ENCODE results near the gene NEMP1.

DNA sequence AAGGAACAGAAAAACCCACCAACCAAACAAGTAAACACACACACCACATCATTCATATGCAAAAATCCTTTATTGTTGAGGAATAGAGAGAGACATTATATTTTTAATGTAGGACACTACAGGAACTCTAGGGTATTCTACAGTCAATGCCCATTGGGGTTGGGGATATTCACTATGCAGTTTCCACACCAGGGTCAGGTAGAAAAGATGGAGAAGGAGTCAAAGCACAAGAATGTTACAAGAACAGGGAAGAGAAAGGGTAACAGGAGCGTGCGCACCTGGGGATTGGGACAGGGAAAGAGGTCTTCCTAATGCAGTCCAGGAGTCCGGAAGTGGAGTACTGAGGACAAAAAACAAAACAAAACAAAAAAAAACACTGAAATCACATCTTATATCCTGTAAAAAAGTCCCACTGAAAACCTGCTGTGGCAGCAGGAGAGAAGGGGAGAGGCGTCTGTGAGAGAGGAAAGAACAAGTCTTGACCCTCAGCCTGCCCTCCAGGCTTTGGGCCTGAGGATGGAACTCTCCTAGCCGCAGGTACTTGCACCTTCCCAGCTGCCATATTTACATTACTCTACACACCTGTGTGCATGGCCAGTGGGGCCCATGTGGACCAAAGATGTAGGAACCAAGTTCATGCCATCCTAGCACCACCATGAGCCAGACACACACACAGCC lies 68.5 kb downstream of the NEMP1 start:
- TF ChIP-seq ZNF274 (IDR thresholded peaks at IDR 0.05; ENCODE audit: low read depth, low read length) (no peak), SUZ12 (IDR thresholded peaks at IDR 0.05; ENCODE audit: extremely low read depth, insufficient read depth, insufficient read length) (no peak), YY1 (IDR thresholded peaks at IDR 0.05; ENCODE audit: insufficient read depth, insufficient read length) (no peak)
